Measurements from ENCODE around the gene IRF1. TPM values are rescaled to one million over a fixed set of nuclear protein-coding genes. Genes with fewer than 3 reads are reported as not detected.
"Not testable (repeated sequence)": the region's sequence is repeated elsewhere in the genome, so short reads cannot be mapped to it uniquely, and the experiment has no call there.

Gene IRF1
- total RNA-seq, 4 donors from 2014 or later = 17.5 to 24.1 (median 20.1) TPM

DNA sequence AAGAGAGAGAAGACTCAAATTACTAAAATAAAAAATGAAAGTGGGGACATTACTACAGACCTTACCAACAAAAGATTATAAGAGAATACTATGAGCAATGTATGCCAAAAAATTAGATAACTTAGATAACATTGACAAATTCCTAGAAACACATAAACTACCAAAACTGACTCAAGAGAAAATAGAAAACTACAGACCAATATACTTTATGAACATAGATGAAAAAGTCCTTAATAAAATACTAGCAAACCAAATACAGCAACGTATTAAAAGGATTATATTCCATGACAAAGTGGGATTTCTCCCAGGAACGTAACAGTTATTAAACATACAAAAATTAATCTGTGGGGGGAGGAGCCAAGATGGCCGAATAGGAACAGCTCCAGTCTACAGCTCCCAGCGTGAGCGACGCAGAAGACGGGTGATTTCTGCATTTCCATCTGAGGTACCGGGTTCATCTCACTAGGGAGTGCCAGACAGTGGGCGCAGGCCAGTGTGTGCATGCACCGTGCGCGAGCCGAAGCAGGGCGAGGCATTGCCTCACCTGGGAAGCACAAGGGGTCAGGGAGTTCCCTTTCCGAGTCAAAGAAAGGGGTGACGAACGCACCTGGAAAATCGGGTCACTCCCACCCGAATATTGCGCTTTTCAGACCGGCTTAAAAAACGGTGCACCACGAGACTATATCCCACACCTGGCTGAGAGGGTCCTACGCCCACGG is 23.2 kb upstream of the IRF1 start:
- H3K4me1 ChIP-seq; H3K27me3 ChIP-seq; H3K36me3 ChIP-seq; H3K4me3 ChIP-seq; H3K27ac ChIP-seq; H3K9me3 ChIP-seq; DNase-seq (ENCODE audit: low spot score in 2 of 2): not testable (repeated sequence)
- WGBS = 95% methylated on average over 14 of the region's 25 CpGs

DNA sequence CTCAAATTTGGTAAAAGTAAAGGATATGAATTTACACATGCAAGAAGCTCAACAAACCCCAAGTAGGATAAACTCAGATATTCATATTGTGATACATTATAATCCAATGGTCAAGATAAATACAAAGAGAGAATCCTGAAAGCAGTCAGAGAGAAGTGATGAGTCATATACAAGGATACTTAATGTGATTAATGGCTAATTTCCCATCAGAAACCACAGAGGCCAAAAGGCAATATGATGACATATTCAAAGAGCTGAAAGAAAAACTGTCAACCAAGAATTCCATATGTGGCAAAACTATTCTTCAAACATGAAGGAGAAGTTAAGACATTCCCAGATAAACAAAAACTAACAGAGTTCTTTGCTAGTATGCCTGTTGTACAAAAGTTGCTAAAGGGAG is 19.5 kb upstream of the IRF1 start:
- H3K9me3 ChIP-seq = no peaks in the 10 kb centered on the region
- no peaks in the 10 kb centered on the region for H3K36me3 ChIP-seq
- TF ChIP-seq POLR2AphosphoS5 (IDR thresholded peaks at IDR 0.05) (no peak), EP300 (IDR thresholded peaks at IDR 0.05) (no peak)
- no peak overlapping the region for H3K27ac ChIP-seq
- no peaks in the 10 kb centered on the region for H3K27me3 ChIP-seq
- H3K4me1 ChIP-seq = no peaks in the 10 kb centered on the region
- DNase-seq (ENCODE audit: low spot score in 2 of 2) = no peak
- H3K4me3 ChIP-seq = no peak overlapping the region

DNA sequence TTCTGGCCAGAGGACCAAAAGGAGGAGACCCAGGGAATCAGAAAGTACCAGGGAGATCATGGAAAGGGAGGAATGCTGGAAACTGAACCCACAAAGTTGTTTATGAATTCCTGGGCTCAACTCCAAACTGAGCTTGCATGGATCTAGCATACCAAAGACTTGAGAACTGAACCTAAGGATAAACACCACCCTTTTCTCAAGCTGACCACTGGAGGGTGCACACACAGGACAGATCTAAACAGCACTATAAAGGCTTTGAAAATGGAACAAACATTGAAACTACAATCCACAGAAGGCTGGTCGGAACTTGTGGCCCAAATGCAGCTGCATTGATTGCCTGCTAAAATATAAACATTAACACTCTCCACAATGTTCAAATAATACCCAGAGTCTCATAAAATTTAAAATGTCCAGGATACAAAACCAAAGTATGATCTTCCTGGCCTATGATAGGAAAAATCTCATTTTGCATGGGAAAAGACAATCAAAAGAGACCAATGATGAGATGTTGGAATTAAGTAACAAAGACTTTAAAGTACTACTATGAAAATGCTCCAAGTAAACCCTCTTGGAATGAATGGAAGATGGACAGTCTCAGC is 15.6 kb upstream of the IRF1 start:
- H3K4me1 ChIP-seq = no peaks in the 10 kb centered on the region
- no peaks in the 10 kb centered on the region for H3K9me3 ChIP-seq
- WGBS = 45% methylated on average over 1 of the region's 1 CpG
- H3K36me3 ChIP-seq = no peaks in the 10 kb centered on the region
- DNase-seq (ENCODE audit: low spot score in 2 of 2) = no peak
- TF ChIP-seq POLR2AphosphoS5 (IDR thresholded peaks at IDR 0.05) (no peak), POLR2A (IDR thresholded peaks at IDR 0.05) (no peak)
- TF ChIP-seq, protein P1, sequence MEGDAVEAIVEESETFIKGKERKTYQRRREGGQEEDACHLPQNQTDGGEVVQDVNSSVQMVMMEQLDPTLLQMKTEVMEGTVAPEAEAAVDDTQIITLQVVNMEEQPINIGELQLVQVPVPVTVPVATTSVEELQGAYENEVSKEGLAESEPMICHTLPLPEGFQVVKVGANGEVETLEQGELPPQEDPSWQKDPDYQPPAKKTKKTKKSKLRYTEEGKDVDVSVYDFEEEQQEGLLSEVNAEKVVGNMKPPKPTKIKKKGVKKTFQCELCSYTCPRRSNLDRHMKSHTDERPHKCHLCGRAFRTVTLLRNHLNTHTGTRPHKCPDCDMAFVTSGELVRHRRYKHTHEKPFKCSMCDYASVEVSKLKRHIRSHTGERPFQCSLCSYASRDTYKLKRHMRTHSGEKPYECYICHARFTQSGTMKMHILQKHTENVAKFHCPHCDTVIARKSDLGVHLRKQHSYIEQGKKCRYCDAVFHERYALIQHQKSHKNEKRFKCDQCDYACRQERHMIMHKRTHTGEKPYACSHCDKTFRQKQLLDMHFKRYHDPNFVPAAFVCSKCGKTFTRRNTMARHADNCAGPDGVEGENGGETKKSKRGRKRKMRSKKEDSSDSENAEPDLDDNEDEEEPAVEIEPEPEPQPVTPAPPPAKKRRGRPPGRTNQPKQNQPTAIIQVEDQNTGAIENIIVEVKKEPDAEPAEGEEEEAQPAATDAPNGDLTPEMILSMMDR (IDR thresholded peaks at IDR 0.05) = no peak
- H3K4me3 ChIP-seq = no peak overlapping the region
- H3K27me3 ChIP-seq = no peaks in the 10 kb centered on the region
- H3K27ac ChIP-seq = no peak overlapping the region

DNA sequence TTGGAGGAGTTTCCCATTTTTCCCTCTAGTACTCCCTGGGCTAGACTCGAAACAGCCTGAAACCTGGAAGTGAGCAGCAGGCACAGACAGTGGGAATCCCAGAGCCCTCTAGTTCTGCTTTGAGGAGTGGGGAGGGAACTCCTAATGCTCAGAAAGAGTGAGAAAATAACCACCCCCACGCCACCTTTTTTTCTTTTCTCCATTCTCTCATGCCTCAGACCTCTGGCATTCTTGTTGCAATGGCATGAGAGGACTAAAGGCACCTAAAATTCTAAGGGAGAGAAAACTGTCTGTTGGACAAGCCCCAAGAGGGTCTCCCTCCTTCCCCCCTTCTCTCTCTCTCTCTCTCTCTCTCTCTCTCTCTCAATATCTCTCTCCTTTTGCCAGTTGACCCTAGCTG is 15.1 kb upstream of the IRF1 start:
- no peaks in the 10 kb centered on the region for H3K27me3 ChIP-seq
- no peak for TF ChIP-seq POLR2AphosphoS5 (IDR thresholded peaks at IDR 0.05)
- TF ChIP-seq POLR2A (IDR thresholded peaks at IDR 0.05) = no peak
- TF ChIP-seq, protein P1 (IDR thresholded peaks at IDR 0.05) = no peak
- no peak for TF ChIP-seq EP300 (IDR thresholded peaks at IDR 0.05)
- WGBS = 86% methylated on average over 2 of the region's 2 CpGs
- no peaks in the 10 kb centered on the region for H3K36me3 ChIP-seq
- no peaks in the 10 kb centered on the region for H3K4me1 ChIP-seq
- H3K27ac ChIP-seq = no peak overlapping the region
- H3K9me3 ChIP-seq = no peaks in the 10 kb centered on the region
- H3K4me3 ChIP-seq = no peak overlapping the region
- no peak for DNase-seq (ENCODE audit: low spot score in 2 of 2)

DNA sequence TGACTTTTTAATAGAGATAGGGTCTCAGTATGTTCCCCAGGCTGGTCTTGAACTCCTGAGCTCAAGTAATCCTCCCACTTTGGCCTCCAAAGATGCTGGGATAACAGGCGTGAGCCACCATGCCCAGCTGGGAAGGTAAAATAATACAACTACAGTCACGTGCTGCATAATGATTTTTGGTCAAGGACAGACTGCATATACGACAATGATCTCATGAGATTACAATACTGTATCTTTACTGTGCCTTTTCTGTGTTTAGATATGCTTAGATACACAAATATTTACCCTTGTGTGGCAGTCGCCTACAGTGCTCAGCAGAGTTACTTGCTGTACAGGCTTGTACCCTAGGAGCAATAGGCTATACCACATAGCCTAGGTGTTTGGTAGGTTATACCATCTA is 14.2 kb upstream of the IRF1 start:
- 84% methylated on average over 4 of the region's 4 CpGs for WGBS
- no peaks in the 10 kb centered on the region for H3K9me3 ChIP-seq
- H3K36me3 ChIP-seq = no peaks in the 10 kb centered on the region
- no peak for DNase-seq (ENCODE audit: low spot score in 2 of 2)
- no peaks in the 10 kb centered on the region for H3K27me3 ChIP-seq
- H3K4me3 ChIP-seq = no peak overlapping the region
- H3K4me1 ChIP-seq = no peaks in the 10 kb centered on the region
- TF ChIP-seq, protein P1 (IDR thresholded peaks at IDR 0.05) = no peak
- no peak for TF ChIP-seq POLR2A (IDR thresholded peaks at IDR 0.05)
- no peak for TF ChIP-seq POLR2AphosphoS5 (IDR thresholded peaks at IDR 0.05)
- no peak for TF ChIP-seq EP300 (IDR thresholded peaks at IDR 0.05)
- no peak overlapping the region for H3K27ac ChIP-seq

DNA sequence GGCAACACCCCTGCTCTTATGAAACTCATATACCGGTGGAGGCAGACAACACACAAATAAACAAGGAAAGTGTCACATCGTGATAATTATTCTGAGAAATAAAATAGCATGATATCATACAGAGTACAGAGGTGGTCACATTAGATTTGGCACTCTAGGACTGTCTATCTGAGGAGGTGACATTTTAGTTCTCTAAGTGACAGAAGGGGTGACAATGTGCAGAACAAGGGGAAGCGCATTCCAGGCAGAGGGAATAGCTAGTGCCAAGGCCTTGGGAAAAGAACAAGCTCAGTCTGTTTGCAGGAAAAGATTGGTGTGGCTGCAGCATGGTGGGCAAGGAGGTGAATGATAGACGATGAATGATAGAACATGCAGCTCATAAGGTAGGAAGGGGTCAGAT is 12.7 kb upstream of the IRF1 start:
- no peaks in the 10 kb centered on the region for H3K36me3 ChIP-seq
- no peak overlapping the region for H3K27ac ChIP-seq
- H3K27me3 ChIP-seq = no peaks in the 10 kb centered on the region
- no peaks in the 10 kb centered on the region for H3K9me3 ChIP-seq
- 91% methylated on average over 4 of the region's 4 CpGs for WGBS
- no peak for DNase-seq (ENCODE audit: low spot score in 2 of 2)
- peaks cover 2% of the 10 kb centered on the region for H3K4me1 ChIP-seq
- no peak for TF ChIP-seq POLR2A (IDR thresholded peaks at IDR 0.05)
- TF ChIP-seq, protein P1 (IDR thresholded peaks at IDR 0.05) = no peak
- TF ChIP-seq EP300 (IDR thresholded peaks at IDR 0.05) = no peak
- no peak for TF ChIP-seq POLR2AphosphoS5 (IDR thresholded peaks at IDR 0.05)
- H3K4me3 ChIP-seq = no peak overlapping the region
